HG03095 (cell line): ENCODE results near the gene GPR158.

Experiments
- ATAC-seq: cut with Tn5 transposase; IDR thresholded peaks from one replicate; pipeline ENCODE4 v1.9.1; 2021; ENCODE audit warnings: moderate library complexity; ENCODE audit not compliant: unreplicated experiment

GPR158 gene

DNA sequence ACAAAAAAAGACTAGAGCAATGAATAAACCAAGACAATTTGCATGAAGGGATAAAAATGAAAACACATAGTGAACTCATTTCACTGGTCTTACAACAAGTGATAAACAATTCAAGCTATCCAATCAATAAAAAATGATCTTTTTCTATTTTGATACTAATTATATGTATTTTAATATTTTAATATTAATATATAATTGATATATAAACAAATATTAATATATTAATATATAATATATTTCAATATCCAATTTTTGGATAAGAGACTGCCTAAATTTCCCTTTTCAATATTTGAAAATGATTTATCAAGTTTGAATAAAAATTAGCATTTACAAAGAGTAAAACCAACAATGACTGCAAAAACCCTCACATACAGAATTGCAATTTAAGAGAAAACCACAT, 317.9 kb downstream of the GPR158 start:
- no peak for ATAC-seq

DNA sequence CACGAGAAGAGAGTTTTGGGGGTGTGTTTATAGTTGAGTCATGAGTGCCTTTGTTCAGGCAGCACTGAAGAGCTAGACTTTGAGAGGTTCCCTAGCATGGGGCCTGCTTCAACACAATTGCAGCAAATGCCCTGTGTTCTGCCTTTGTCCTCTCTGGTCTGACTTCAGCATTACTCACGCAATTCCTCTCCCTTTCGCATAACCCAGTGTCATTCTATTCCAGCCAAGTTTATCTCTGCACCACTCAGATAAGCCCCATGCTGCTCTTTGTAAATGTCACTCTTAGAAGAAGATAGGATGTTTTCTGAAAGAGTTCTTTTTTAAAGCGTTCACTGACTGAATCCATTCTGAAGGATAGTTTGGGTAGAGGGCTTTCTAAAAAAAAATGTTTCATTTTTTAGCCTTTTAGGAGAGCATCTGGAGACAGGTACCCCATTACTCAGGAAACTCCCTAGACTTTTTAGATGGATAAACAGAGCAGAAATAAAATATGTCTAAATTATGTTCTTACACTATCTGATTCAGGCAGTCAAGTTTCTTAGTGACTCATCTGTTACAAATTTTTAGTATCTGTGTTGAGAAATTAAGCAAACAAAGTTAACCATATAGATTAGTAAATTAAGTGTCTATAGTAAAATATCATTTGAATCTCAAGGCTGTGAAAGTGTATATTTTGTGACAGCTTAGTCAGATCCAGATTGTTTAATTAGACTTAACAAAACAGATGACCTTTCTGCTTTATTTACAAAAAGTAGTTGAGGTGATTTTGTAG, 318.5 kb downstream of the GPR158 start:
- ATAC-seq = no peak

DNA sequence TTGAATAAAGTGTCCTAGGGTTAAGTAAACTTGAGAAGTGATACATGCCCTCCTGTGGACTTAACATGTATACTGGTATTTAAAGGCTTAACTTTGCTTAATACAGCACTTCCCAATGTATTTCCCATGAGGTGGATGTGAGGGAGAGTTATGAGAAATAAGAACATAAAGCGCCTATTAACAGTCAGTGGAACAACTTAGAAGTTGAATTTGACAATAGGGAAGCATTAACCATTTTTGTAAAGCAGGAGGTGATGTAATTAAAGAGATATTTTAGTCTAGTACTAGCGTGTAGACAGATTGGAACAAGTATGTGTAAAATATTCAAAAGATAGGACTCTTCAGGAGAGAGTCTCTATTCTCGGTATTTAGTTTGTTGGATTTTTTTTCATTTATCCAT, 322.4 kb downstream of the GPR158 start:
- ATAC-seq = no peak

DNA sequence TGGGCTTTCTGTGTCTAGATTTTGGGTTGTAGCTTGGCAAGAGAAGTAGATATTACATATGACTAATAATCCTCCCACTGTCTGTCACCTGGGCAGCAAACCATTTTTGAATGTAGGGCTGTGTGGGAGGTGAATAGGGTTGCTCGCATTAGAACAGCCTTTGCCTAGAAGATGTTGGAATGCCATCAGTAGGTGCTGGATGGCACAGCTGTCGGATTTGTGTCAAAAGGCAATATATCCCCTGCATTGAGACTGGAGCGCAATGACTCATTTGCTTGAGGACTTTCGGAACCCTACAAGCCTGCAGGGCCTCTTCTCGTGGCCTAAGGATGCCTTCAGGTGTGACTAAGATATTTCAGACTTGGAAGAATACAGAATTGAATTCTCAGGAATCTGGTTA, 323.8 kb downstream of the GPR158 start:
- no peak for ATAC-seq

DNA sequence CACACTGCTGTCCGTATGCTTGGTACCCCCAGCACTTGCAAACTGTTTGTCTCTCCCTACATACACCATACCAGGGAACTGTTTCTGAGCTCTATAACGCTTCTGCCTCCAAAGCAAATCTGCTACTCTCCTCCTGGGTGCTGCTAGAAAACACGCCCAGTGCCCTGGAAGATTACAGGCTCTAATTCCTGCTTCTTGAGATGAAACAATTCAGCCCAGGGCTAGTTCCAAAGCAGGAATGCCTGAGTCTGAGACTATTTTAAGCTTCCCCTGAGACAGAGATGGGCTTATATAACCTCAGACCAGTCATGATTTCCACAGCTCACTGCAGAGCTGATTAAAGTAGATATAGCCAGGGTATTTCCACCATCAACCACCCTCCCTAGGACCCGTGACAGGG, 327.1 kb downstream of the GPR158 start:
- no peak for ATAC-seq

DNA sequence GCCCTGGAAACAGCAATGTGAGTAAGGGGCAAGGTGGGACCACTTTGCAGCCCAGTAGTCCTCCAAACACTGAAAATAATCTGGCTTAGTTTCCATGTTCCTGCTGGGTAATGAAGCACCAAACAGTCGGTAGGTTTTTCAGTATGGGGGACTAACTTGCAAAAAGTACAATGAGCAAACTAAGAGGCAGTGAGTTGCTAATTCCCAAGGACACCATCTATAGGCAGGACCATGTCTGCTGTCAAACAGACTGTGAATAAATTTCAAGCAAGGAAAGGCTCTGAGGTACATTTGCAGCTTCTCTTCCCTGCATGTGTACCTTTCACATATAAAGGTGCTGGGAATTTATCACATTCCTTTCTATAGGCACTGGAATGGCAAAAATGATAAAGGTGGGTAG, 327.7 kb downstream of the GPR158 start:
- no peak for ATAC-seq

DNA sequence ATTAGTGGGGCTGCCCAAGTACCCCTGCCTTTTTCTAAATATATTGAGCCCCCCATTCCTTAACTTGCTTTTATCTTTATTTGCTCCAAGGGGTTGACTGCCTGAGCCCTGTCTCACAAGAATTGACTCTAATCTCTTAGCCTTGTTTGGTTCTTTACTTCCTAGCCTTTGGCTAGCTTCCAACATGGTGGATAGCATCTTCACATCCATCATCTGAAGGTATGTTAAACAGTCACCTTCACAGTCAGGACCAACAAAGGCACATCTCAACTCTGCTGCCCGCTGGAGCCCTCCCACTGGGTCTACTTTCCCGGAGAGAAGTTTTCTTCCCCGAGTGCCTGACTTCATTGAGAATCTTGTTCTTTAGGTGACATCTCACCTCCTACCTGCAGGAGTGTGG, 329.5 kb downstream of the GPR158 start:
- ATAC-seq = no peak

DNA sequence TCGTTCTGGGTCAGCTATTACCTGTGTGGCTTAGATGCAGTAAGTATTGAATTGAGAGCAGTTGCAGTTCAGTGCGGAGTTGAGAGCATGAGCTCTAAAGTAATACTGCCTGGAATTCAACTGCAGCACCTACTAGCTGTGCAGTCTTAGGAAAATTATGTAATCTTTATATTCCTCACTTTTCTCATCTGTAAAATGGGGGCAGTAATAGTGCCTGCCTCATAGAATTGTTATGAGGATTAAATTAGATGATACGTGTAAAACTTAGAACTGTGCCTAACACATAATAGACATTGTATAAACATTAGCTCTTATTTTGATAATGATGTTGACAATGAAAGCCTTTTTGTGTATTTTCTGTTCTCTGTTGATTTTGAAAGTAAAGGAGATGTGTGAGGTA, 330.0 kb downstream of the GPR158 start:
- ATAC-seq = no peak

DNA sequence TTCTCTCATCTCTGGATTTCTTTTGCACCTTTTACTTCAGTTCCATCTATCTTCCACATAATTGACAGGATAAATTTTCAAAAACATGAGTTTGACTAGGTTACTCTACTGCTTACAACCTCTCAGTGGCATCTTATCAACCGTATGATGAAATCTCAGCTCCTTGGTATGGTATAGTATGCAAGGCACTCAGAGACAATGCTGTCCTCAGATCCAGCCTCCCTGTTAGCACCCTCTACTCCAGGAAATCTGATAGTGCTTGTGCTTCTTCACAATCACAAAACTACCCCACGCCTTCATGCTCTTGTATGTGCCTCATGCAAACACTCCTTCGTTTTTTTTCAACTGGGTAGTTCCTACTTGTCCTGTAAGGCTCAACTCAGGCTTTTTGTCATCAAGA, 330.7 kb downstream of the GPR158 start:
- no peak for ATAC-seq

DNA sequence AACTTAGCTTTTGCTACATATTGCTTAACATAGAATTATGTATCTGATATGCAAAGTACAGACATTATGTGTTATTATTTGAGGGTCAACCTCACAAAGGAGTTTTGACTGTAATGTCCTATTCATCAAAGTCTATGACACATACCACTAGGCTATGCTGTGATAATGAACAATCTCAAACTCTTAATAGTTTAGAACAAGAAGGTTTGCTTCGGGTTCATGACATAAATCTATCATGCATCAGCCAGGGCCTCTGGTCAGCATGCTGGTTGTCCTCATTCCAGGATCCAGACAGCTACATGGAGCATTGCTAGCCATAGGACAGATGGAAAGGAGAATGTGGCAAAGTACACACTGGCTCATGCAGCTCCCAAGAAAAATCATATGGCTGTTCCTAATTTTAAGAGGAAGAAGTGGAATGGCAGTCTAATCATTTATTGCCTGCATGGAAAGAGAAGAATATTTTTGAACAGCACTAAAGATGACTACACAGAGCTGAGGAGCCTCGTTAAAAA, 332.1 kb downstream of the GPR158 start:
- no peak for ATAC-seq

DNA sequence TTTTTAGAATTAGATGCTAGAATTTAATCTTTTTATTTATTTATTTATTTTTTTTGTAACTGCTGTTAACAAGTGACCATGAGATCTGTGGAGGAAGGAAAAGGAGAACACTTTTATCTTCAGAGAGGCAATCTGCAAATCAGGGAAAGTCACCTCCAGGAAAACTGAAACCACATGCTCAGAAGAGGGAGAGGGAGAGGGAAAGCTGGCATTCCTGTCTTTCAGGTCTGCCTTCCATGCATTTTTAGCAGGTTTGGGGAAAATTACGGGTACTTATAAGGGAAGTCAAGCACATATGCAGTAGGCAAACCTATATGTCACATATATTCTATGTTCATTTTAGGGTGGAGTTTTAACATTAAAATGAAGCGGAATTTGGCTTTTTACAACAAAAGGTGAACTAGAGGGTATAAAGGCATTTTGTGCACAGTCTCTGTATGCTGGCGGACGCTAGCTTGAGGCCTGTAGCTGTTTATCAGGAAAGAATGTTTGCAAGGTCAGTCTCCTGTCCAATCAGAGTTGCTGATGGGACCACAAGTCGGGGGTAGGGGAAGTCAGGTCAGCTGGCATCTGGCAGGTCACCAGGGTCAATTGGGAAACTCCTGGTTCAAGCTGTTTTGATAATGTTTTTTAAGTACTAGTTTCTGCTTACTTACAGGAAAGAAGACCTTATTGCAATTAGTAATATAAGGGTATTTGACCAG, 333.5 kb downstream of the GPR158 start:
- ATAC-seq = no peak

DNA sequence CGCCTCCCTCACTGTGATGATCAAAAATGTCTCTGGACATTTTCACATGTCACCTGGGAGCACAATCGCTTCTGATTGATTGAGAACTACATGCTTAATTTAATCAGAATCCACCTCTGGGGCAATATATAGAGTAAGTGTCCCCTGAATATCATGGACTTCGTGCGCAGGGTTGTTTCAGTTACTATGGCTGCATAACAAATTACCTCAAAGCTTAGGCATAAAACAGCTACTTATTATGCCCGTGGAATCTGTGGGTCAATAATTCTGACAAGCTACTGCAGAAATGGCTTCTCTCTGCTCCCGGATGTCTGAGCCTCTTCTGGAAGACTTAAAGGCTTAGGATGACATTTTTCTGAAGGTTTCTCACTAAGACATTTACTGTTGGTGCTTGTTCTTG, 334.4 kb downstream of the GPR158 start:
- ATAC-seq = no peak

DNA sequence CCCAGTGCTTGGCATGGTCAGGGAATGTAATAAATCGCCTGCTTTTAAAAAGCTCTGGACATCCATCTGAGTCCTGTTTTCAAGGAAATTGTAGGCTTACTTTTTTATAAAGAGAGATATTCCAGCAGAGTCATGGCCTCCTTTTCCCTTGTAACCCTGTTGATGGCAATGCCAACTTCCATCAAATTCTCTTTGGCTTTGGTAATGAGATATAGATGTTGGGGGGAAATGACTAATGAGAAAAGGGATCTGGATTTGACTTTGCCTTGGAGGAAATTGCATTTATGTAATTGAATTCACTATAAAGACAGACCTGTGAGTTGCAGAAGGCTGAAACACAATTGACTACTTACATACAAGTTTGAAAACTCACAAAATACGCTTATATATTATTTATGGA, 347.5 kb downstream of the GPR158 start:
- ATAC-seq = no peak

DNA sequence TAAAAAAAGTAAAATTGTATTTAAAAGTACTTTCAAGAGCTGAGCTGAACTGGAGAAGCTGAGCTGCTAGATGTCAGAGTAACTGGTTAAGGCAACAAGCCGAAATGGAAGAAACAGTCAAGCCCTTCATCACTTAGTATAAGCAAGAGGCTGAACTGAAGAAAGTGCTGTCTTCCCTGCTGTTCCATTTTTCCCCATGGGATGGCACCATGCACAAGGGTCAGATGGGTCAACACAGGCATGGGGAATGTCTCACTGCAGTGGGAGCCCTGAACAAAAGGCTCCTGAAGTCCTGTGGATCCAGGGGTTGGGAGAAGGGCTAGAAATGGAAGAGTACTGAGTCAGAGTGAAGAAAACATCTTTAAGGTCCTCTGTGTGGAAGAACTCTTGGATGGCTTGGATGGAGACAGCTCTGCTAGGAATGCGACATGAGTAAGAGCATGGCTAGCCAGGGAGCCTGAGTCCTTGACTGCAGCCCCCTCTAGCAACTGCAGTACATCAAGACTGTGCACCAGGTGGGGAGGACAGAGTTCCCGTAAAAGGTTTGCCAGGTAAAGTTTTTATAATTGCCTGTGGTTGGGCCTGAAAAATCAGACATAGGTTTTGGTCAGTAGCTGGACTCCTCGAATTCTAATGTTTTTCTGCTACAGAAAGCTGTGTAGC, 348.3 kb downstream of the GPR158 start:
- no peak for ATAC-seq

DNA sequence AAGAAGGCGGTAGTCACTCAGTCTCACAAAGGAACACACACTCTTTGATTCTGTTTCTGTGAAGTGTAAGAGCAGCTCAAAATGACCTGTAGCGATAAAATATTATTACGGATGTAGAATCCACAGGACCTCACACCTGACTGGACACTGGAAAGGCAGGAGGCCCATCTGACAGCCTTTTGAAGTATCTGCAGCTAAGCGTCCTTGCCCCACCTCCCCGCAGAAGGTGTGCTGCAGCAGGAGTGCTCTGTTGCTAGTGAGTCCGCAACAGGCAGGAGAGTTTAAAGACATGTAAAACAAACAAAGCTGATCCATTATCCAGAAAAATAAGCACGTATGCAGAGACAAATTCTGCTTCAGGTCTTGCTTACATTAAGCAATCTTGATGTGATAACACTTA, 355.5 kb downstream of the GPR158 start:
- ATAC-seq = no peak

DNA sequence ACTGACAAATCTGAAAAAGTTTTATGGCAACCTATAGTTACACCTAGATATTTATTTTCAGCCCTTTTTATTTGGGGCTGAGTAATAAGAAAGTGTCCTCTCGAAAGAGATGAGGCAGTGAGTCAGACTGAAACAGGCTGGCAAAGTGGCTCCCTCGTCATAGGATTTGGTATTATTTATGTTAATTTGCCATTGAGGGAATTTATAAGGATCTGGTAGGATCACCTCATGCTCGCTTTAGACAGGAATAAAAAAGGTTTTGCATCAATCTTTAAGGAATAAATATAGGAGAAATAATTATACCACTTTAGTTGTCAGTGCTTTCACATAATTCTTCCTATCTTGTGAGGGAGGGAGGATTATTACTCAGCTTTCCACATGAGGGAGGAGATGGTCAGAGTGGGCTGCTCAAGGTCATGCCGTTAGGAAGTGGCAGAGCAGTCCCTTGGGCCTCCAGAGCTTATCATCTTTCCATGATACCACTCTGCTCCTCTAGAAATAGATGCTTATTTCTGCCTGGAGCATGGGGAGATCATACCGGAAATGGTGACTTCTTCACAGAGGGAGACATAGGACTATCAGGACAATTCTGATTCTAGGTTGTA, 356.8 kb downstream of the GPR158 start:
- no peak for ATAC-seq

DNA sequence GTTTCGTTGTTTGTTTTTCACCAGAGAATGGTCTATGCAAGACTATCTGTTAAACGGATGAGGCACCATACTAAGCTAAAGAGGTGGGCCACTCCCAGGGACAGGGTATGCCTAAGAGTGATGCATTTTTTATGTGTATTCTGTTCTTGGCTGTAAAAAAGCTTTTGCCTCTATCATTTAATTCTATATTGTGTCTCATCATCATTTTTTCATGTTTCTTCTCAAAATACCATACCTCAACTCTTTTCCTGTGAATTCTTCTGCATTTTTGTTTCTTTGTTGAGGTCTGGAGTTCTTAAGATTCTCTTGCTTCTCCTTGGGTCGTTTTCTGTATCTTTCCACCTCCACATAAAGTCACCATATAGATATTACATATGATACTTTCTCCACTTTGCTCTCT, 357.4 kb downstream of the GPR158 start:
- no peak for ATAC-seq

DNA sequence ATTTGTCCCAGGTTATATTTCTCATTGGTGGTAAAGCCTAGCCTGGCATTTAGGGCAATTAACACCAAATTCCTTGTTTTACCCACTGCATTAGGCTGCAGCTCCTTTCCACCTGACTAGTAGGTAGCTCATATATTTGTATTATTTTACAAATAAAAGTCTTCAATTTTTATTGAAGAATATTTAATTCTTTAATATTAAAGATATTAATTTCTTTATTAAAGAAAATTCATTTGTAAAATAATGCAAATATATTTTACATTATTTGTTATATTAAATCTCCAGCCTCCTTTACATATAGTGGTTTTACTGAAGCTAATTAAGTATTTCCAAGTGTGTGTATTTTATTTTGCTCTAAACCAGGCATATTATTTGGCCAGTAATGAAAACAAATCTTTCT, 361.2 kb downstream of the GPR158 start:
- ATAC-seq = no peak

DNA sequence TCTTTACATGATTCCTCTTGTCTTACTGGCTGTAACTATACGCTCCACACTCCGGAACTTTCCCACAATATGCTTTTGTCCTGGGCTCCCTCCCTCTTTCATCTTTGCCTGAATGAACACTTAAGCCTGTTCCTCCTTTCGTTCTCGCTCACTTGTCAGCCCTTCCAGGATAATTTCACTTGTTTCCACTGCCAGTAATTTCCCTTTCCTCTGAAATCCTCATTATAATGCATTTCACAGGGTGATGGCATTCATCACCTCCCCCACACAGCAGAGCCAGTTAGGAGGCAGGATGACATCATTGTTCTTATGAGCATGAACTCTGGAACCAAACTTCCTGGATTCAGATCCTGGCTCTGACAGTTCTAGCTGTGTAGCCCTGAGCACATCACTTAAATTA, 372.6 kb downstream of the GPR158 start:
- no peak for ATAC-seq

DNA sequence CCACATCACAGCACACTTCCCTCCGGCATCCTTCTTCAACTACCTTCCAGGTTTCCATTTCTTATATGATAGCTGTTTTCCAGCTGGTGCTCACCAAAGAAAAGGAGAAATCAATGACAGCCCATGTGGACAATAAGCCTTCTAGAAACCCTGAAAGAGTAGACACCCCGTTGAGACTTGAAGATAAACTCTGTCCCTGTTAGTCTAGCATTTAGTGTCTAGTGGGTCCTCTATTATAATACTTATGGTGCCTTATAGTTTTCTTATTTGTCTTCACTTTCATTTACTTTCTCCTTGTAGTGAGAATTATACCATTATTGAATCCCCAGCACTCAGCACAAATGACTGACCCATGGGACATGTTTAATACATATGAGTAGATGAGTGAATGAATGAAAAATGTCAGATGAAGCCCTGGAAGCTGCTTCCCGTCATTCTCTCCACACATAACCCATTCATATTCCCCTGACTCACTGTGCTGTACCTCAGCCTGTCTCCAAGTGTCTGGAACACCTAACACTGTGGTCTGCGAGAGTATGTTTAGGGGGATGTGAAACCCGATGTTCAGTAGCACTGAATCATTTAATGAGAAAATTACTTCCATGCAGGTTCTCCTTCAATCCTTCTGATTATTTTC, 377.6 kb downstream of the GPR158 start:
- ATAC-seq = no peak

DNA sequence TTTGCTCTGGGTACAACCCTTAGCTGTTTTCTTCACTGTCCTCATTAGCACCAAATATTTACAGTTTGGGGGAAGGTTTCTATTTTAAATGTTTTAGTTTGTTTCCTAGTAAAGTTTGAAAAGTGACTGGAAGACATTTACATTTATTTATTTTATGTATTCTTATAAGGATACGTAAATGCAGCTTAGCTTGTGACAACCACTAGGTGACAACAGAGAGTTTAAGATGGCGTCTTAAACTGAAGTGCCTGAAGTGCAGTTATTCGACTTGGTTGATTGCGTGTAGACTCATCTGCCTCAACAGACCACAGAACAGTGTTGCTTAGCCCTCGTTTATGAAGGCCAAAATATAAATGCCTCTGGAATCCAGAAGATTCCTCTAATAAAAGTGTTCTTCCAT, 381.1 kb downstream of the GPR158 start:
- no peak for ATAC-seq
